Esophagus (tissue), 2 donors: ENCODE results near the gene DNMBP. TPM values are rescaled to one million over a fixed set of nuclear protein-coding genes. Genes with fewer than 3 reads are reported as not detected.
A peak's percentile ranks its signal among the peaks of the same experiment; 100 is the strongest.

Experiments
- H3K27ac ChIP-seq, 2 donors: one replicate each; pipeline ENCODE4 v1.5.1; 2013; ENCODE audit warnings: low read depth in 2 of 2, mild to moderate bottlenecking in 2 of 2, inconsistent platforms in 1 of 2, low read length in 1 of 2, moderate library complexity in 1 of 2
- H3K27me3 ChIP-seq, 2 donors: one replicate each; pipeline ENCODE4 v1.6.1; 2013; ENCODE audit warnings: low read length in 2 of 2, control low read depth in 1 of 2, mild to moderate bottlenecking in 1 of 2; ENCODE audit not compliant: insufficient read depth in 2 of 2, control insufficient read depth in 1 of 2
- H3K36me3 ChIP-seq, 2 donors: one replicate each; pipeline ENCODE4 v1.6.1; 2013; ENCODE audit warnings: low read length in 1 of 2; ENCODE audit not compliant: control insufficient read depth in 2 of 2, insufficient read depth in 2 of 2
- H3K4me1 ChIP-seq, 2 donors: one replicate each; pipeline ENCODE4 v1.6.1; 2013; ENCODE audit warnings: low read length in 1 of 2; ENCODE audit not compliant: control insufficient read depth in 2 of 2, insufficient read depth in 2 of 2
- H3K4me3 ChIP-seq, 2 donors: one replicate each; pipeline ENCODE4 v1.5.1; 2013; ENCODE audit warnings: low read length in 2 of 2, mild to moderate bottlenecking in 2 of 2, low read depth in 1 of 2, moderate library complexity in 1 of 2
- H3K9me3 ChIP-seq, 2 donors: one replicate each; pipeline ENCODE4 v1.6.1; 2013; ENCODE audit warnings: mild to moderate bottlenecking in 2 of 2, low read depth in 1 of 2, low read length in 1 of 2, moderate library complexity in 1 of 2; ENCODE audit not compliant: control insufficient read depth in 2 of 2, insufficient read depth in 1 of 2
- WGBS, 2 donors: extraction: QIAGEN DNeasy Blood & Tissue Kit; methylation state at CpG; one replicate each; pipeline ENCODE4 v1.1.7; 2013; 5-methylcytosine and 5-hydroxymethylcytosine counted together
- polyA plus RNA-seq, 2 donors: library from polyadenylated mRNA; stranded (reverse); fragments of 200-250 nt; gene quantifications; one replicate each; pipeline ENCODE4 v1.2.3, GENCODE V29; 2013
- donor health status: healthy with polysubstance abuse.
- donor health status: Bipolar disorder and iron deficiency.

Gene DNMBP
- polyA plus RNA-seq, 2 donors, result 5.4 to 6.4 TPM

DNA sequence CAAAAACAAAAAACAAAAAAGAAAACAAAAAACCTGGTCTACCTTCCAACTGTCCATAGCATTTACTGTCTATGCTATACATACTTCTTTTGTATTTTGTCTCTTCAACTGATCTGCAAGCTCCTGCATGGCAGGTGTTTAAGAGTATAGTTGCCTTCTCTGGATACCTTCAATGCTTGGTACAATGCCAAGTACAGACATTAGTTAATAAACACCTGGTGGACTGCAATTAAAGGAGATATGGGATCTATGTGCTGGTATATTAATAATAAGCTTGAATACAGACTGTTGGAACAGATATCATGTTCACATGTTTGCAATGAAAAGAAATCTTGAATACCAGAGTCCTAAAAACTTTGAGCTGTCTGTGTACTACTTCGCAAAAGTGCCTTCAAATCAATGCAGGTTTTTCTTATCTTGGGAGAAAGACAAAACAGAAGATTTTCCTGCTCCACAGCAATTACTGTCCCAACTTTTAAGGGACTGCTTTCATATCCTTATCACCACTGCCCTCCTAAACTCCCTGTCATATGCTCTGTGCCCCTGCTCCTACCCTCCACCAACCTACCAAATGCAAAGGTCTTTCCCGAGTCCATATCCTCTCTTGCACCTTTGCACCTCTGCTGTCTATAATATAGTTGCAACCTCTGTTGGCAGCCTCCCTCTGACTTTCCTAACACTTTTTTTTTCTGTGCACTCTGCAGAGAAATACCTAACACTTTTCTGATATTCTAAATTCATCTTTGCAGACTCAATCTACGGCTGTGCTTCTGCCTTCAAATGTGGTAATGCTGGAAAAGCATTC, 85.1 kb downstream of the DNMBP start:
- Histone ChIP-seq H3K27me3 (no peaks in the 10 kb centered on the region), H3K4me3 (no peak overlapping the region), H3K27ac (no peak overlapping the region), H3K36me3 (no peaks in the 10 kb centered on the region), H3K9me3 (no peaks in the 10 kb centered on the region), H3K4me1 (peaks cover 0 to 9% of the 10 kb centered on the region in 2 donors)
- 59 to 81% methylated on average over 3 of the region's 3 CpGs for WGBS, 2 donors

- Histone ChIP-seq H3K27ac (peak overlapping the region in 1 of 2 donors; percentile 44), H3K4me3 (no peak overlapping the region), H3K4me1 (peaks cover 0 to 5% of the 10 kb centered on the region in 2 donors), H3K27me3 (no peaks in the 10 kb centered on the region), H3K36me3 (no peaks in the 10 kb centered on the region), H3K9me3 (no peaks in the 10 kb centered on the region)
- 32 to 73% methylated on average over 2 of the region's 2 CpGs for WGBS, 2 donors
Measured at GRCh38 chr10:99921948-99922347, 87.8 kb downstream of the DNMBP start.

- Histone ChIP-seq H3K27me3 (no peaks in the 10 kb centered on the region), H3K36me3 (no peaks in the 10 kb centered on the region), H3K9me3 (no peaks in the 10 kb centered on the region), H3K4me3 (no peak overlapping the region), H3K27ac (peak overlapping the region; percentile 73 to 92), H3K4me1 (peaks cover 0 to 3% of the 10 kb centered on the region in 2 donors)
- WGBS, 2 donors, result 66 to 69% methylated on average over 4 of the region's 4 CpGs
Measured at GRCh38 chr10:99920901-99921300, 88.8 kb downstream of the DNMBP start.

DNA sequence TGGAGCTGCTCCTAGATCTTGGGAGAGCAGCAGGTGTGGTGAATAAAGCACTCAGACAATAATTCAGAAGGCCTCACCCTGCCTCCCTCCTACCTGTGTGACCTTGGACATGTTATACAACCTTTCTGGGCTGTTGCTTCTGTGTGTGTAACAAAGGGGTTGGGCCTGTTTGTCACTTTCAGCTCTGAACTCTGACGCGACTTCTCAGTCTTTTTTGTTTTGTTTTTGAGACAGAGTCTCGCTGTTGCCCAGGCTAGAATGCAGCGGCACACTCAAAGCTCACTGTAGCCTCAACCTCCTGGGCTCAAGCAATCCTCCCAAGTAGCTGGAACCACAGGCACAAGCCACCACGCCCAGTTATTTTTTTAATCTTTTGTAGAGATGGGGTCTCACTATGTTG, 89.3 kb downstream of the DNMBP start:
- H3K4me3 ChIP-seq, result no peak overlapping the region
- no peaks in the 10 kb centered on the region for H3K9me3 ChIP-seq
- peaks cover 0 to 3% of the 10 kb centered on the region in 2 donors for H3K4me1 ChIP-seq
- H3K36me3 ChIP-seq, result no peaks in the 10 kb centered on the region
- no peaks in the 10 kb centered on the region for H3K27me3 ChIP-seq
- peak overlapping the region; percentile 73 to 92 for H3K27ac ChIP-seq
- WGBS, 2 donors, result 74 to 86% methylated on average over 5 of the region's 5 CpGs

GRCh38 chr10:99917963-99918825, 91.6 kb downstream of the DNMBP start:
- Histone ChIP-seq H3K27me3 (no peaks in the 10 kb centered on the region), H3K36me3 (no peaks in the 10 kb centered on the region), H3K4me3 (peak overlapping the region in 1 of 2 donors; percentile 18), H3K9me3 (no peaks in the 10 kb centered on the region), H3K4me1 (peaks cover 0 to 5% of the 10 kb centered on the region in 2 donors), H3K27ac (peak overlapping the region; percentile 64 to 73)
- 14 to 20% methylated on average over 10 of the region's 10 CpGs for WGBS, 2 donors

GRCh38 chr10:99916776-99917175, 93.0 kb downstream of the DNMBP start:
- WGBS, 2 donors, result 94% methylated on average over 5 of the region's 5 CpGs
- Histone ChIP-seq H3K9me3 (no peaks in the 10 kb centered on the region), H3K4me3 (no peak overlapping the region), H3K36me3 (no peaks in the 10 kb centered on the region), H3K4me1 (peaks cover 0 to 5% of the 10 kb centered on the region in 2 donors), H3K27ac (no peak overlapping the region), H3K27me3 (no peaks in the 10 kb centered on the region)

DNA sequence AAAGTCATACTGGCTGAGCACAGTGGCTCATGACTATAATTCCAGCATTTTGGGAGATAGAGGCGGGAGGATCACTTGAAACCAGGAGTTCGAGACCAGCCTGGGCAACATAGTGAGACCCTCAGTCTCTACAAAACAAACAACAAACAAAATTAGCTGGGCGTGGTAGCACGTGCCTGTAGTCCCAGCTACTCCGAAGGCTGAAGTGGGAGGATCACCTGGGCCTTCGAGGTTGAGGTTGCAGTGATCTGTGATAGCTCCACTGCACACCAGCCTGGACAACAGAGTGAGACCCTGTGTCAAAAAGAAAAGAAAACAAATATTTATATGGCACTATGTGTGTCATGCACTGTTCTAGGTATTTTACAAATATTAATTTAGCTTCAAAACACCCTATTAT, 94.3 kb downstream of the DNMBP start:
- Histone ChIP-seq H3K27ac (no peak overlapping the region), H3K4me1 (peaks cover 0 to 2% of the 10 kb centered on the region in 2 donors), H3K9me3 (no peaks in the 10 kb centered on the region), H3K27me3 (no peaks in the 10 kb centered on the region), H3K4me3 (no peak overlapping the region), H3K36me3 (no peaks in the 10 kb centered on the region)
- 91 to 93% methylated on average over 6 of the region's 6 CpGs for WGBS, 2 donors

DNA sequence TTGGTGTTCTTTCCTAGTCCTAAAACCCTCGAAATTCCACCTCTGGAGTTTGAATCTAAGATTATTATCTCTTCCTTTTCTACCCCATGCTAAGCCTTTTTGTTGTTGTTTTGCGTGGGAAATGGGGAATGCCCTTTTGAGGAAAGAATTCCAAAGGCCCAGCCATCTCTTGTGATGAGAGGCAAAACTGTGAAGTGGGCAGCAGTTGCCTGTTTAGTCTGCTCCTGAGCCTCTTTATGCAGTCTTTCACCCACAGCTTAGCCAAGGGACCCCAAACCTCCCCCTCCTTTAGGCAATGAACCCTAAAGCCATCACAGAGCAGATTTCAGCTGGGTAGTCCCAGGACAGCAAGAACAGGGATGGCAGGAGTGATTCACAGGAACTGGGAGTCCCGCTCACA, 95.5 kb downstream of the DNMBP start:
- no peaks in the 10 kb centered on the region for H3K27me3 ChIP-seq
- peak overlapping the region in 1 of 2 donors; percentile 62 for H3K27ac ChIP-seq
- H3K36me3 ChIP-seq, result no peaks in the 10 kb centered on the region
- no peaks in the 10 kb centered on the region for H3K9me3 ChIP-seq
- H3K4me3 ChIP-seq, result no peak overlapping the region
- WGBS, 2 donors, result 67 to 69% methylated on average over 3 of the region's 3 CpGs
- peaks cover 0 to 2% of the 10 kb centered on the region in 2 donors for H3K4me1 ChIP-seq

GRCh38 chr10:99913831-99914235, 95.9 kb downstream of the DNMBP start:
- WGBS, 2 donors, result 49 to 53% methylated on average over 9 of the region's 9 CpGs
- H3K36me3 ChIP-seq, result no peaks in the 10 kb centered on the region
- H3K9me3 ChIP-seq, result no peaks in the 10 kb centered on the region
- peak overlapping the region in 1 of 2 donors; percentile 62 for H3K27ac ChIP-seq
- peak overlapping the region in 1 of 2 donors; percentile 0 for H3K4me3 ChIP-seq
- no peaks in the 10 kb centered on the region for H3K27me3 ChIP-seq
- peaks cover 0 to 2% of the 10 kb centered on the region in 2 donors for H3K4me1 ChIP-seq
